IMR-90 (cell line): Measurements from ENCODE around the gene PCSK5. TPM values are rescaled to one million over a fixed set of nuclear protein-coding genes. Genes with fewer than 3 reads are reported as not detected.

Experiments used
- ATAC-seq: fragments of 200-7000 bp; cut with Tn5 transposase; 2 replicates; pipeline ENCODE4 v1.9.1; 2020; ENCODE audit warnings: low read depth, mild to moderate bottlenecking, moderate library complexity
- BruUV-seq: library from RNA; stranded (reverse); fragments of 400-500 nt; replicated peaks from 2 replicates; lab custom pipeline; 2021; lab: Mats Ljungman, UMichigan
- CTCF ChIA-PET: fragments of 300-600 bp; formaldehyde crosslinking; extraction: SDS; loops from one replicate; lab custom pipeline; 2021; ENCODE audit warnings: antibody characterized with exemption; lab: Yijun Ruan, JAX
- POLR2A ChIA-PET: fragments of 300-600 bp; sonication (Branson Sonifier 250); formaldehyde crosslinking; loops from one replicate; lab custom pipeline; 2022; ENCODE audit warnings: antibody characterized with exemption; ENCODE audit not compliant: unreplicated experiment; lab: Charles Lee
- DNase-seq: peaks from one replicate; pipeline ENCODE4 v3.0.0; 2013
- H2AFZ ChIP-seq: replicated peaks from 2 replicates; pipeline ENCODE3; 2013; ENCODE audit warnings: low read length, mild to moderate bottlenecking; ENCODE audit not compliant: poor library complexity
- H2AK5ac ChIP-seq: 2 replicates; pipeline ENCODE4 v1.6.1; 2013; ENCODE audit warnings: low read depth, low read length, inconsistent platforms
- H2AK9ac ChIP-seq: replicated peaks from 2 replicates; pipeline ENCODE3; 2013; ENCODE audit warnings: mild to moderate bottlenecking, low read depth, low read length, moderate library complexity; ENCODE audit not compliant: poor library complexity
- H2BK120ac ChIP-seq: 2 replicates; pipeline ENCODE4 v1.6.1; 2013; ENCODE audit warnings: low read depth, low read length, inconsistent platforms
- H2BK15ac ChIP-seq: 3 replicates; pipeline ENCODE4 v1.6.1; 2013; ENCODE audit warnings: low read depth, low read length, inconsistent platforms
- H2BK20ac ChIP-seq: 2 replicates; pipeline ENCODE4 v1.6.1; 2013; ENCODE audit warnings: low read depth, mild to moderate bottlenecking, inconsistent platforms, low read length, moderate library complexity
- H2BK5ac ChIP-seq: 2 replicates; pipeline ENCODE4 v1.6.1; 2013; ENCODE audit warnings: mild to moderate bottlenecking, low read depth, low read length, inconsistent platforms; ENCODE audit not compliant: poor library complexity, severe bottlenecking
- H3K14ac ChIP-seq: replicated peaks from 2 replicates; pipeline ENCODE4 v1.6.1; 2013; ENCODE audit warnings: low read depth, low read length, inconsistent platforms
- H3K18ac ChIP-seq: 2 replicates; pipeline ENCODE4 v1.6.1; 2013; ENCODE audit warnings: low read depth, low read length, control low read depth
- H3K23ac ChIP-seq: 2 replicates; pipeline ENCODE4 v1.6.1; 2013; ENCODE audit warnings: low read depth, low read length, inconsistent platforms
- H3K27ac ChIP-seq: 2 replicates; pipeline ENCODE4 v1.5.1; 2013; ENCODE audit warnings: mild to moderate bottlenecking, control low read depth, low read length; ENCODE audit not compliant: insufficient read depth
- H3K27me3 ChIP-seq: 2 replicates; pipeline ENCODE4 v1.6.1; 2013; ENCODE audit warnings: low read length; ENCODE audit not compliant: control insufficient read depth, insufficient read depth
- H3K36me3 ChIP-seq: 2 replicates; pipeline ENCODE4 v1.6.1; 2013; ENCODE audit warnings: low read length, mixed read lengths; ENCODE audit not compliant: control insufficient read depth, insufficient read depth
- H3K4ac ChIP-seq: 2 replicates; pipeline ENCODE4 v1.6.1; 2013; ENCODE audit warnings: low read depth, low read length, inconsistent platforms
- H3K4me1 ChIP-seq: 2 replicates; pipeline ENCODE4 v1.6.1; 2013; ENCODE audit warnings: low read length, mixed read lengths; ENCODE audit not compliant: control insufficient read depth, insufficient read depth
- H3K4me2 ChIP-seq: 2 replicates; pipeline ENCODE4 v1.6.1; 2013; ENCODE audit warnings: low read depth, mild to moderate bottlenecking, control low read depth, low read length, moderate library complexity
- H3K4me3 ChIP-seq: 2 replicates; pipeline ENCODE4 v1.5.1; 2013; ENCODE audit warnings: low read depth, mild to moderate bottlenecking, control low read depth, low read length, moderate library complexity; ENCODE audit not compliant: insufficient read depth
- H3K56ac ChIP-seq: 2 replicates; pipeline ENCODE4 v1.6.1; 2013; ENCODE audit warnings: low read length, inconsistent platforms; ENCODE audit not compliant: insufficient read depth; ENCODE audit errors: extremely low read depth
- H3K79me1 ChIP-seq, 2 experiments: 2 replicates each; pipeline ENCODE4 v1.6.1; 2013; ENCODE audit warnings: low read length in 2 of 2, inconsistent platforms in 1 of 2, low read depth in 1 of 2
- H3K9ac ChIP-seq: 2 replicates; pipeline ENCODE4 v1.6.1; 2013; ENCODE audit warnings: low read depth, low read length, control low read depth
- H3K9me1 ChIP-seq: 2 replicates; pipeline ENCODE4 v1.6.1; 2013; ENCODE audit warnings: low read length, inconsistent platforms; ENCODE audit not compliant: insufficient read depth
- H3K9me3 ChIP-seq: 2 replicates; pipeline ENCODE4 v1.6.1; 2013; ENCODE audit warnings: low read length; ENCODE audit not compliant: control insufficient read depth, insufficient read depth
- H4K20me1 ChIP-seq: 2 replicates; pipeline ENCODE4 v1.6.1; 2013; ENCODE audit warnings: low read length, inconsistent platforms; ENCODE audit not compliant: insufficient read depth
- H4K5ac ChIP-seq: 2 replicates; pipeline ENCODE4 v1.6.1; 2013; ENCODE audit warnings: mild to moderate bottlenecking, low read depth, low read length, control low read depth
- H4K8ac ChIP-seq, 2 experiments: 2 replicates each; pipeline ENCODE4 v1.6.1; 2013; ENCODE audit warnings: low read depth in 2 of 2, low read length in 2 of 2, control low read depth in 1 of 2, inconsistent platforms in 1 of 2
- H4K91ac ChIP-seq: 2 replicates; pipeline ENCODE4 v1.6.1; 2013; ENCODE audit warnings: low read depth, low read length, inconsistent platforms; ENCODE audit not compliant: insufficient read depth
- CEBPB ChIP-seq: IDR thresholded peaks from 2 replicates; pipeline ENCODE4 v1.6.1; 2012; ENCODE audit warnings: low read depth, low read length, improper control_type of control experiment
- RAD21 ChIP-seq: IDR thresholded peaks from 2 replicates; pipeline ENCODE4 v1.6.1; 2012; ENCODE audit warnings: low read length, improper control_type of control experiment
- SMC3 ChIP-seq: fragments of 150-350 bp; IDR thresholded peaks from 2 replicates; pipeline ENCODE4 v1.6.1; 2016; ENCODE audit warnings: low read depth, mild to moderate bottlenecking, antibody characterized with exemption, low read length, moderate library complexity
- WGBS, 2 experiments: methylation state at CpG; one replicate each; pipeline versions ENCODE4 v1.1.5 to v1.1.7; 2013; ENCODE audit warnings: missing lambda C conversion rate in 2 of 2; ENCODE audit not compliant: insufficient read length in 1 of 2; ENCODE audit errors: extremely low coverage in 2 of 2; 5-methylcytosine and 5-hydroxymethylcytosine counted together
- dilution Hi-C: fragments of 300-500 bp; cut with HindIII; formaldehyde crosslinking; loops from one replicate; pipeline ENCODE4 v1.14.3; 2018; ENCODE audit warnings: low sequenced_read_pairs; ENCODE audit not compliant: unreplicated experiment
- in situ Hi-C: fragments of 300-500 bp; cut with MboI; formaldehyde crosslinking; loops from 3 replicates; pipeline ENCODE4 v1.14.3; 2019; ENCODE audit warnings: low sequenced_read_pairs, inconsistent platforms, mixed read lengths
- intact Hi-C: fragments of 100-400 bp; cut with micrococcal nuclease; formaldehyde crosslinking; loops from 2 replicates; pipeline ENCODE4 v1.10.0; 2022
- polyA plus RNA-seq, 3 experiments: library from polyadenylated mRNA; depleted of rRNA; stranded (reverse); fragments of >200 nt; gene quantifications; 2 replicates each; pipeline ENCODE4 v1.2.3, GENCODE V29; 2012; ENCODE audit warnings: low replicate concordance in 1 of 3
- total RNA-seq: library from RNA; depleted of rRNA; stranded (reverse); fragments of >200 nt; gene quantifications from 2 replicates; pipeline ENCODE4 v1.2.3, GENCODE V29; 2012

PCSK5 gene
- total and polyA plus RNA-seq, 2 of the 4 experiments (the other 2 are of a cell fraction): 1.5 to 3.0 TPM

DNA sequence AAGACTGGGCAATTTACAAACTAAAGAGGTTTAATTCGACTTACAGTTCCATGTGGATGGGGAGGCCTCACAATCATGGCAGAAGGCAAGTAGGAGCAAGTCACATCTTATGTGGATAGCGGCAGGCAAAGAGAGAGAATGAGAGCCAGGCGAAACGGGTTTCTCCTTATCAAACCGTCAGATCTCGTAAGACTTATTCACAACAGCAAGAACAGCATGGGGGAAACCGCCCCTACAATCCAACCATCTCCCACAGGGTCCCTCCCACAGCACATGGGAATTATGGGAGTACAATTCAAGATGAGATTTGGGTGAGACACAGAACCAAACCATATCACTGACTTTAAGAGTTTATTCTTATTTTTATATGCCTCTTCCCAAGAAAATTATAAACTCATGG lies 443.5 kb downstream of the PCSK5 start:
- Histone ChIP-seq H3K23ac (no peak overlapping the region), H3K27me3 (peaks cover 18% of the 10 kb centered on the region), H3K56ac (no peak overlapping the region), H2AK5ac (no peak overlapping the region), H4K8ac (no peak overlapping the region), H3K9me1 (no peaks in the 10 kb centered on the region), H3K9ac (no peak overlapping the region), H3K36me3 (no peaks in the 10 kb centered on the region), H4K20me1 (no peaks in the 10 kb centered on the region), H2AFZ (no peak overlapping the region), H3K9me3 (0 out of 2 replicates have a peak, but pooled peaks cover 2% of the 10 kb centered on the region), H3K4me3 (no peak overlapping the region), H2BK15ac (no peak overlapping the region), H3K14ac (no peak overlapping the region), H3K18ac (no peak overlapping the region), H3K79me1 (no peaks in the 10 kb centered on the region), H4K91ac (no peak overlapping the region), H2BK5ac (no peak overlapping the region), H4K5ac (no peak overlapping the region), H3K4me1 (no peaks in the 10 kb centered on the region), H3K4me2 (no peak overlapping the region), H2BK20ac (no peak overlapping the region), H3K27ac (no peak overlapping the region), H3K4ac (no peak overlapping the region), H2BK120ac (no peak overlapping the region), H2AK9ac (no peak overlapping the region)
- TF ChIP-seq RAD21: no peak
- TF ChIP-seq SMC3: no peak
- TF ChIP-seq CEBPB: no peak
- no CpG with 5 or more reads among the region's 7 CpGs for WGBS, 2 experiments
- no TSS peak for BruUV-seq
- ATAC-seq (no peak), DNase-seq (no peak)
- CTCF ChIA-PET: no interaction called here
- dilution Hi-C loops (no loop called here), in situ Hi-C loops (no loop called here), intact Hi-C loops (no loop called here)
- POLR2A ChIA-PET: no interaction called here
